MM.1S (cell line): ENCODE data around the gene CUL3.

Experiments
- EZH2 ChIP-seq: fragments of 300-600 bp; sonication (generic); optimal IDR thresholded peaks from 2 replicates; pipeline ENCODE3; 2017; ENCODE audit warnings: low read depth, mild to moderate bottlenecking, antibody characterized with exemption, low read length, mixed read lengths
- TF ChIP-seq, protein P1 (sequence below): fragments of 300-600 bp; sonication (generic); IDR thresholded peaks from 2 replicates; pipeline ENCODE4 v1.5.1; 2016; ENCODE audit warnings: antibody characterized with exemption, low read length, mixed read lengths

DNA sequence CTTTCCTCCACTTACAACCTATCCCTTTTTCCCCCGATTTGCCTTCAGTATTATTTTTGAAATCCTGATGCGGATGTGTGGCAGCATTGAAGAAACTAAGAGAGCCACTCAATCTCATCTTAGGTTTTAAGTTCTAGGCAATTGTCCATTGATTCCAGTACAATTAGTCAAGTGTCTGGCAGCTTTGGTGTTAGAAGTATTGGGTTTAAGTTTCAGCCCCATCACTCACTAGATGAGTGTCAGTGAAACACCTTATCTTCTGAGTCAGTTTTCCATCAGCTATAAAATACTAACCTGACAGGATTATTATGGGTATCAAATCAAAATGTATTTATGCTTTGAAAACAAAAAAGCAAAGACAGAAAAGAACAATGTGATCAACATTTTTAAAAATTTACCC, 16.8 kb upstream of the CUL3 start:
- TF ChIP-seq, protein P1, sequence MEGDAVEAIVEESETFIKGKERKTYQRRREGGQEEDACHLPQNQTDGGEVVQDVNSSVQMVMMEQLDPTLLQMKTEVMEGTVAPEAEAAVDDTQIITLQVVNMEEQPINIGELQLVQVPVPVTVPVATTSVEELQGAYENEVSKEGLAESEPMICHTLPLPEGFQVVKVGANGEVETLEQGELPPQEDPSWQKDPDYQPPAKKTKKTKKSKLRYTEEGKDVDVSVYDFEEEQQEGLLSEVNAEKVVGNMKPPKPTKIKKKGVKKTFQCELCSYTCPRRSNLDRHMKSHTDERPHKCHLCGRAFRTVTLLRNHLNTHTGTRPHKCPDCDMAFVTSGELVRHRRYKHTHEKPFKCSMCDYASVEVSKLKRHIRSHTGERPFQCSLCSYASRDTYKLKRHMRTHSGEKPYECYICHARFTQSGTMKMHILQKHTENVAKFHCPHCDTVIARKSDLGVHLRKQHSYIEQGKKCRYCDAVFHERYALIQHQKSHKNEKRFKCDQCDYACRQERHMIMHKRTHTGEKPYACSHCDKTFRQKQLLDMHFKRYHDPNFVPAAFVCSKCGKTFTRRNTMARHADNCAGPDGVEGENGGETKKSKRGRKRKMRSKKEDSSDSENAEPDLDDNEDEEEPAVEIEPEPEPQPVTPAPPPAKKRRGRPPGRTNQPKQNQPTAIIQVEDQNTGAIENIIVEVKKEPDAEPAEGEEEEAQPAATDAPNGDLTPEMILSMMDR, result no peak
- no peak for TF ChIP-seq EZH2
